HS-27A (cell line): Measurements from ENCODE around the gene HACD1.
"Not testable (repeated sequence)": the region's sequence is repeated elsewhere in the genome, so short reads cannot be mapped to it uniquely, and the experiment has no call there.

ENCODE experiments used
- DNase-seq: peaks from one replicate; pipeline ENCODE4 v3.0.0-alpha.2; 2012; ENCODE audit warnings: low read depth, missing footprints

HACD1 gene

GRCh38 chr10:17643339-17643754, 26.2 kb upstream of the HACD1 start:
- DNase-seq = no peak

GRCh38 chr10:17640331-17640816, 23.2 kb upstream of the HACD1 start:
- no peak for DNase-seq

GRCh38 chr10:17637869-17638268, 20.7 kb upstream of the HACD1 start:
- DNase-seq = no peak

- DNase-seq = no peak
Measured at GRCh38 chr10:17633353-17633752, 16.2 kb upstream of the HACD1 start.

GRCh38 chr10:17632590-17632989, 15.4 kb upstream of the HACD1 start:
- not testable (repeated sequence) for DNase-seq

GRCh38 chr10:17626656-17627055, 9.5 kb upstream of the HACD1 start:
- no peak for DNase-seq

GRCh38 chr10:17624996-17625395, 7.8 kb upstream of the HACD1 start:
- no peak for DNase-seq

GRCh38 chr10:17622061-17622460, 4.9 kb upstream of the HACD1 start:
- DNase-seq = no peak

- DNase-seq = no peak
Measured at GRCh38 chr10:17616403-17617030, 657 bp downstream of the HACD1 start.

GRCh38 chr10:17609523-17610079, 7.6 kb downstream of the HACD1 start:
- DNase-seq = no peak

- DNase-seq = no peak
Measured at GRCh38 chr10:17607603-17608332, 9.4 kb downstream of the HACD1 start.

- DNase-seq = no peak
Measured at GRCh38 chr10:17607060-17607459, 10.1 kb downstream of the HACD1 start.

- no peak for DNase-seq
Measured at GRCh38 chr10:17606547-17607040, 10.6 kb downstream of the HACD1 start.

- DNase-seq = no peak
Measured at GRCh38 chr10:17605936-17606335, 11.2 kb downstream of the HACD1 start.

- no peak for DNase-seq
Measured at GRCh38 chr10:17599089-17599488, 18.1 kb downstream of the HACD1 start.

- DNase-seq = no peak
Measured at GRCh38 chr10:17597386-17597785, 19.8 kb downstream of the HACD1 start.

- DNase-seq = no peak
Measured at GRCh38 chr10:17590969-17591645, 26.1 kb downstream of the HACD1 start.

GRCh38 chr10:17589316-17589715, 27.9 kb downstream of the HACD1 start:
- not testable (repeated sequence) for DNase-seq

- no peak for DNase-seq
Measured at GRCh38 chr10:17588420-17588819, 28.8 kb downstream of the HACD1 start.

GRCh38 chr10:17587321-17587720, 29.9 kb downstream of the HACD1 start:
- DNase-seq = not testable (repeated sequence)

- DNase-seq = no peak
Measured at GRCh38 chr10:17586821-17587234, 30.3 kb downstream of the HACD1 start.

GRCh38 chr10:17585016-17585415, 32.2 kb downstream of the HACD1 start:
- DNase-seq = no peak
